ENCODE data around the gene ZNF747.
"Not testable (repeated sequence)": the region's sequence is repeated elsewhere in the genome, so short reads cannot be mapped to it uniquely, and the experiment has no call there.

Gene ZNF747

DNA sequence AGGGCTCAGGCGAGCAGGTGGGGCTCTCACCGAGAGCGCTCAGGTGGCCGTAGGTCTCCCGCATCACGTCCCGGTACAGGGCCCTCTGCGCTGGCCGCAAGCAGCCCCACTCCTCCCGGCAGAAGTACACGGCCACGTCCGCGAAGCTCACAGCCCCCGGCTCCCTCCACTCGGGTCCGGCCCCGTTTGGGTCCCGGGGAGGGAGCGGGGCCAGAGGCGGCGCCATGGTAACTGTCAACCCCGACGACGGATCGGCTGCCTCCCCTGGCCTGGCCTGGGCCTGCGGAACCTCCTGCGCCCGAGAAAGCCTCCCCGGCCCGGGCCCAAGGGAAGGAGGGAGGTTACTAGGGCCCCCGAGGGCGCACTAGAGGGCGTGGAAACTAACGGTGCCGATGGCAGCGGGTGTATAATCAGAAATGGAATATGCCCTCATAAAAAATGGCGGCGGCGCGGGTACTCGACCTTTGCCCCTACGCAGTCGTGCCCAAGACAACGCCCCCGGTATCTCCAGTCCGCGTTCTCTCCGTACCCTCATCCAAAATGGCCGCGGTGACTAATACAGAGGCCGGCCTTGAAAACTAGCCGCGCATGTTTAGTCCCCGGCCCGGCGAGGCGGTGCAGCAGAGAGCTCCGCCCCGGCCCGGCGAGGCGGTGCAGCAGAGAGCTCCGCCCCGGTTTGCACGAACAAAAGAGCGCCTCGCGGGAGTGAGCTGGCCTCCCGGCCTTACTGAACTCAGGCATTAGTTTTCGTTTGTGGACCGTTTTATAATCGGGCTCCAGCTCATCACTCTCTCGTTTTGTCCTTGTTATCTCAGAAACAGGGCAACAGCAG, 23.5 kb upstream of the ZNF747 start, which contains the start of gene ZNF764:
ZNF764 (minus strand) TSS at position 418 of the 832 bp plus-strand sequence; CDS start at position 226, 192 bp downstream.
- DNase-seq (ENCODE audit: low read depth in 3 of 3) = peak; percentile 88 to 96 (median 93)

DNA sequence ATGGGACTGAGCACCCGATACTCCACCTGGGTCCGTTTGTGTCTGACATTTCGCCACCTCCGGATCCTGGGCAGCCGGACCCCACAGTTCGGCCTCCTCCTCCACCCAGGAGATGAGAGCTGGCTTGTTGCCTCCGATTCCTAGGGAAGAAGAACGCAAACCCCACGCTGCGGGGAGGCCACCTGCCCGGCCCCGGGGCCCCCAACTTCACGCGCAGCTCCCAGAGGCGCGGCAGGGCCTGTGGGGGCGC, 23.0 kb upstream of the ZNF747 start:
- DNase-seq (ENCODE audit: low read depth in 3 of 3) = no peak

DNA sequence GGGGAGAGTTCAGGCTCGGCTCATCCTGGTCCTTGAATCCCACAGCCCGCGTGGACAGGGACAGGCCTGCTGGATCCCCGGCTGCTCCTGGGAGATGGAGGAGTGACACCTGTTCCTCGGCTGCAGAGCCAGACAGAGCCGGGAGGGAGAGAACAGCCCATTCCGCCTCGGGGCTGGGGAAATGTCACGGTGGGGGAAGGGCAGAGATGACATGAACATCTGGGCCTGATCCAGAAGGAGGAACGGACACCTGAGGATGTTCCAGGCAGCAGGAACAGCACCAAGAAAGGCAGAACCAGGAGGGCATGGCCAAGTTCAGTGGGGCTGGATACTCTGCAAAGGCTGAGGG, 21.4 kb upstream of the ZNF747 start:
- no peak for DNase-seq (ENCODE audit: low read depth in 3 of 3)

DNA sequence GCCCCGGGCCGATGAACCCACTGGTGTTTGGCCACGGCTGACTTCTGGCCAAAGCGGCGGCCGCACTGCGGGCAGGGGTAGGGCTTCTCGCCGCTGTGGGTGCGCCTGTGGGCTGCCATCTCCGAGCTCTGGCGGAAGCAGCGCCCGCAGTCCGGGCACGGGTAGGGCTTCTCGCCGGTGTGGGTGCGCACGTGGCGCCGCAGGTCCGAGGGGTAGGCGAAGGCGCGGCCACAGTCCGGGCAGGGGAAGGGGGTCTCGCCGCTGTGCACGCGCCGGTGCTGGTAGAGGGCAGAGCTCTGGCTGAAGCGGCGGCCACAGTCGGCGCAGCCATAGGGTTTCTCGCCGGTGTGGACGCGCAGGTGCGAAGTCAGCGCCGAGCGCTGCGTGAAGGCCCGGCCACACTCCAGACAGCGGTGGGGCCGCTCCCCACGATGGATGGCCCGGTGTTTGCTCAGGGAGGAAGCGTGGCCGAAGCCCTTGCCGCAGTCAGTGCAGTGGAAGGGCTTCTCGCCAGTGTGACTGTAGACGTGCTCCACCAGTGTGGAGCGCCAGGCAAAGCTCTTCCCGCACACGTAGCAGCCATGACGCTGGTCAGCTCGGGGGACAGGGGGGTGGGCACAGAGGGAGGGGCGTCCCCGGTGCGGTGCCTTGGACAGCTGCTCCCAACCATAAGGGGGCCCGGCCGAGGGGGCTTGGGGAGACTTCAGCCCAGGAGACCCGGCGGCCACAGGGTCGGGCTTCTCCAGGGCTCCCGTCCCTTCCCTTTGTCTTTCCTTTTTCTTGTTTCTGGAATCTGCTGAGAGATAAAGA, 20.9 kb upstream of the ZNF747 start:
- DNase-seq (ENCODE audit: low read depth in 3 of 3) = no peak

DNA sequence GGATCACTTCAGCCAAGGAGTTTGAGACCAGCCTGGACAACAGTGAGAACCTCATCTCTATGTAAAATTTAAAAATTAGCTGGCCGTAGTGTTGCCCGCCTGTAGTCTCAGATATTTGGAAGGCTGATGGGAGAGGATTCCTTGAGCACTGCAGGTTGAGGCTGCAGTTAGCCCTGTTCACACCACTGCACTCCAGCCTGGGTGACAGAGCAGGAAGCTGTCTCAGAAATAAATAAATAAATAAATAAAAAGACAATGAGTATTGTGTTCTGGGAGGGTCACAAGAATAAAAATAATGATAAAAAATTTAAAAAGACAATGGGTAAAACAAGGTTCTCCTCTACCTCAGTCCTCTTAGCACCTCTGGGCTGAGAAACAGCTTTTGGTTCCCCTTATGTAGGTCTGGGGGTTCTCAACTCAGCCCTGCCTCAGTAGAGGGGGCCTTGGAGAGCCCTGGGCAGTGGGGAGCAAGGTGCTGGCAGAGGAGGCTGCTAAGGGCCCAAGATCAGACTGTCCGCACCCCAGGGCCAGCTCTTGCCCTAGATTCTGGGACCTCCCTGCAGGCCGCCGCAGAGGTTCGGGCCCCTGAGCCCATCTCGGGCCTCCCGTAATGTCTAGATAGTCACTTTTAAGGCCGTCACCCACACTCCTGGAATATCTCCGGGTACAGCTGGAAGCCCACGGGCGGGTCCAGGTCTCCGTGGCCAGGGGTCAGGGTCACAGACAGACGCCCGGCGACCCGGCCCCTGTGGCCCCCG, 20.1 kb upstream of the ZNF747 start:
- DNase-seq (ENCODE audit: low read depth in 3 of 3) = no peak

DNA sequence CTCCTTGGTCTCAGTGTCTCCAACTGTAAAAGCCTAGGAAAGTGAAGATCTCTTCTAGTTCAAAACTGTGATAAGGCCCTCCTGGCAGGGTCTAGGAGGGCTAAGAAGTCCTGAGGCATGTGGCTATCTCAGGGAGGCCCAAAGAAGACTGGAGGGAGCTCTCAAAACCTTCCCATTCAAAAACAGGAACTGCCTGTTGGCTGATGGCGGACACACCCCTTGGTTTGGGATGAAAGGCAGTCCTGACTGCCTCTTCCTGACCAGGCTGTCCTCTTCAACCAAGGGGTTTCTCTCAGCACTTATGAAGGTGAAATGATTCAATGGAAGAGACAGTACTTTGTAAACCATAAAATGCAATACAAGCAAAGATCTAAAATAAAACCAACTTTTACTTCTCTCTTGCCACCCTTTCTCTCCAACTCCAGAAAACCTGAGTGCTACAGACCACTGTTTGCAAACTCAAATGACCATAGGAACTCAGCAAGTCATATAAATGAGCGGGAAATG, 18.8 kb upstream of the ZNF747 start:
- DNase-seq (ENCODE audit: low read depth in 3 of 3) = no peak

DNA sequence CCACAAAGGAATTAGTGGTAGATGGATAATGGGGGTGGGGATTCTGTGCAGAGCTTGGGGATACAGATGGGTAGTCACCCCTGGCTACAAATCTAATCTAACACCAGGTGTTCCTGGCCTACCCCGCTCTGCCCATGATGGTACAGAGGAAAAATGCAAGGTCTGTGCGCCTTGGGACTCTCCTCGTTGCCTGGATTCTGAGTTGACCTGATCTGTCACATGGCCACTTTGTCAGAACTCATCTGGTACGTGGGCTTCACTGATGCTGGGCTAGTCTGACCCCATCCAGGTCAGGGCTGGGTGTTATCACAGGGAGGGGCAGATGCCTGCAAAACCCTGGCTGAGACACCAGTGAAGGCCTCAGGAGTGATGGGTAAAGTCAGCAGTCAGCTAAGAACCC, 18.3 kb upstream of the ZNF747 start:
- no peak for DNase-seq (ENCODE audit: low read depth in 3 of 3)

DNA sequence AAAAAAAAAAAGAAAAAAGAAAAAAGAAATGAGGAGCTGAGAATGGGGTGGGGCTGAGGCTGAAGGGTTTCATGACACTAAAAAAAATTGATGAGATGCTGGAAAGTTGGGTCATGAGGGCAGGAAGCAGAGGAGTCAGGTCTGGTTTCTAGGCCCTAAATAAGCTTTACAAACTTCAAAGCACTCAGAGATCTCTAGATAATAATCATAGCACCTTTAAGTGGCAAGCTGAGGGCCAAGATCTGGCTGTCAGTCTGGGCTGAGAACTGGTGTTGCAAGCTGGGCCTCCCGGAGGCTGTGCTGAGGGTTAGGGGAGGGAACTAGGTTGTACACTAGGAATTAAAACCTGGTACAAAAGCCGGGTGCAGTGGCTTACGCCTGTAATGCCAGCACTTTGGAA, 17.1 kb upstream of the ZNF747 start:
- peak in 1 of 3 experiments; percentile 50 for DNase-seq (ENCODE audit: low read depth in 3 of 3)

DNA sequence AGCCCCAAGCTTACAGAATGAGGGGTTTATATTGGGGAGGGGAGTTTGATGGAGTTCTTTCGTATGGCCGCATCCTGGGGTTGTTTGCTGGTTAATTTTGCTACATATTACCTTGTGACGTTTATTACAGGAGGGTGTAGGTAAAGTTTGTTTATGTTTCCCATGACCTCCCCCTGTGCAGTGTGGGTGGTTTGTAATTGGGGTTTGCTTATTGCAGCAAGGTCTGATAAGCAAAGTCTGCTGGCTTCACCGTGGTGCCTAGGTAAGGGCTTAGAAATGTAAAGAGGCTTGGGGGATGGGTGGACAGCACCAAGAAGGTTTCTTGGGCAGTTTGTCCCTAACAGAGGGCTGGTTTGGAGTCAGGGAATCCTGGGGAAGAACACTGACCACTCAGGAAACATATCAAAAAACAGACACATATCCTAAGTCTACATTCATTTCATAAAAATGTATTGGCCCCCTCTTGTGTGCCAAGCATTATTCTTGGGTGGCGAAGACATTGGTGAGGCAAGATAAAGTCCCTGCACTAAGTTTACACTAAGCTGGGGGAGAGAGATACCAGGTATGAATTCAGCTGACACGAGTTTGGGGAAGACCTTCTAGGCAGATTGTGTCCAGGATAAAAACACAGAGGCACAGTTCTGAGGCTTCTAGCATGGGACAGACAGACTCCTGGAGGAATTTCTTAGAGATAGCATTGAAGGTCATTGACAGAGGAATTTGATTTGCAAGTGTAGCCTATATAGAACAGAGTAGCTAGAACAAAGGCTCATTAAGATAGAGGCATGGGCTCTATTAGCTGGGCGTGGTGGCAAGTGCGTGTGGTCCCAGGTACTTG, 14.0 kb upstream of the ZNF747 start:
- DNase-seq (ENCODE audit: low read depth in 3 of 3) = no peak

DNA sequence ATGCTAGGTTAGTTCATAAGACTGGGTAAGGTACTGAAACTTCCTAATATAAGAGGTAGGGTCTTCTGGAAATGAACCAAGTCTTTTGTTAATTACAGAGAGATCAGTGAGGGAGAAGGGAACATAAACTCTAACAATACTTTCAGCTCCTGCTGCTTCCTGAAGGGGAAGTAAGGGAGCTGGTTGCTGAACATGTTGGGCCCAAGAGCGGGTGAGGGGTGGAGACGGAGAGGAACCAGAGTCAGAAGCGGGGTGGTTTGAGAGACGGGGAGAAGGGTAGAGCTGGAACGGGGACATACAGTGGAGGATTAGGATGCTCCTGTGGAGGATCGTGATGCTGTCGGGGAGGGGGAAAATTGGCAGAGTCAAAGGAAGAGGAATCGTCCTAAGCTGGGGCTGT, 11.5 kb upstream of the ZNF747 start:
- DNase-seq (ENCODE audit: low read depth in 3 of 3) = no peak

DNA sequence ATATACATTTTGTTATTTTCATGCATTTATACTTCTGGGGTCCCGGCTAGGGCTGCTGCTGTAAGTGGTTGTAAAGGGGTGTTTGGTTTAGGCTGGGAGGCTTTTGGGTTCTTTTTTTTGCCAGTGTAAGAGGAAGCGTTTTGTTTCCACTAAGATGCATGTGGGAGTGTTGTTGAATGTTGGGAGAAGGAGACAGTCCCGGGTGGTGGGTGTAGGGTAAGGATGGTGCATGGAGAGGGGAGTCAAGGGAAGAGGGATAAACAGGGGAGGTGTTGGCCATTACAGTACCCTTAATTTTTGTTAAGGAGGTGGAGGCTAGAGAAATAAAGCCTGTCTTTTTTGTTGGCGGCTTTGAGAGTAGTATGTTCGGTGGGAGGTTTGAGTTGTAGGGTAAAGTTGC, 8.4 kb upstream of the ZNF747 start:
- no peak for DNase-seq (ENCODE audit: low read depth in 3 of 3)

DNA sequence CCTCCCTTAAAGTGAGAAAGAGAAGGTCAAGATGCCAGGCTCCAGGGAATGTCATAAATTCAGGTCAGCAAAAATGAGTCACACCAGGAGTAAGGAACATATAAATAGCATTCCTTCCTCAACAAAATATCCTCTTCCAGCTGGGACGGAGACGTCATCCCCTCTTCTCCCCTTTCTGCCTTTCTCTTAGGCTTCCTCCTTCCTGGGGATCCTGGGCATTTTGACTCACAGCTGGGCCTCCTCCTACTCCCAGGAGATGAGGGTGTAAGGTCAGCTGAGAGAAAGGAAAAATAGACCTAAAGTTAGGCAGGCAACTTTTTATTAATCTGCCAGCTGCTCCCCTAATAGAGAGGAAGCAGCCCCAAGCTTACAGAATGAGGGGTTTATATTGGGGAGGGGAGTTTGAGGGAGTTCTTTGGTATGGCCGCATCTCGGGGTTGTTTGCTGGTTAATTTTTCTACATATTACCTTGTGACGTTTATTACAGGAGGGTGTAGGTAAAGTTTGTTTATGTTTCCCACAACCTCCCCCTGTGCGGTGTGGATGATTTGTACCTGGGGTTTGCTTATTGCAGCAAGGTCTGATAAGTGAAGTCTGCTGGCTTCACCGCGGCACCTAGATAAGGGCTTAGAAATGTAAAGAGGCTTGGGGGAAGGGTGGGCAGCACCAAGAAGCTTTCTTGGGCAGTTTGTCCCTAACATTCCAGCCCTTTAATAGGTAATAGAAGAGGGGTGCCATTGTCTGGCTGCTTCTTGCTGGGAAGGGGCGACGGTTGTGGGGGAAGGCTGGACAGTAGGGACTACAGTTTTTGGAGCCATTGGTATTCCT, 7.1 kb upstream of the ZNF747 start:
- no peak for DNase-seq (ENCODE audit: low read depth in 3 of 3)

DNA sequence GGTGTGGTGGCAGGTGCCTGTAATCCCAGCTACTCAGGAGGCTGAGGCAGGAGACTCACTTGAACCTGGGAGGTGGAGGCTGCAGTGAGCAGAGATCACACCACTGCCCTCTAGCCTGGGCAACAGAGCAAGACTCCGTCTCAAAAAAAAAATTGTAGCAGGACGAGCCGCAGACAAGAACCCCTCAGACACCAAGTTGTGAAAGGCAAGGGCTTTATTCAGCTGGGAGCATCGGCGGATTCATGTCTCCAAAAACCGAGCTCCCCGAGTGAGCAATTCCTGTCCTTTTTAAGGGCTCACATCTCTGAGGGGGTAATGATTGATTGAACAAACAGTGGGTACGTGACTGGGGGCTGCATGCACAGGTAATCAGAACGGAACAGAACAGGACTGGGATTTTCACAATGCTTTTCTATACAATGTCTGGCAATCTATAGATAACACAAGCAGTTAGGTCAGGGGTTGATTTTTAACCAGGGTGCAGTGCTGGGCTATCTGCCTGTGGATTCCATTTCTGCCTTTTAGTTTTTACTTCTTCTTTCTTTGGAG, 6.3 kb upstream of the ZNF747 start:
- DNase-seq (ENCODE audit: low read depth in 3 of 3) = not testable (repeated sequence)

DNA sequence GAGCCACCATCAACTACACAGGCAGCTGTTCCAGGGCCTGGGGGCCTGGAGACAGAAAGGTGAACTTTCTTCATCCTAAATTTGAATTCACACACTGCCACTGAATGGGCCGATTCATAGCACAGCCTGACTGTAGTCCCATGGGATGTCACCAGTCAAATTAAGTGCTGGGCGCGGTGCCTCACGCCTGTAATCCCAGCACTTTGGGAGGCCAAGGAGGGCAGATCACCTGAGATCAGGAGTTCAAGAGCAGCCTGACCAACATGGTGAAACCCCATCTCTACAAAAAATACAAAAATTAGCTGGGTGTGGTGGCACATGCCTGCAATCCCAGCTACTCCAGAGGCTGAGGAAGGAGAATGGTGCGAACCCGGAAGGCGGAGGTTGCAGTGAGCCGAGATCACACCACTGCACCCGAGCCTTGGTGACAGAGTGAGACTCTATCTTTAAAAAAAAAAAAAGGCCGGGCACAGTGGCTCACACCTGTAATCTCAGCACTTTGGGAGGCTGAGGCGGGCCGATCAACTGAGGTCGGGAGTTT, 5.4 kb upstream of the ZNF747 start:
- not testable (repeated sequence) for DNase-seq (ENCODE audit: low read depth in 3 of 3)

DNA sequence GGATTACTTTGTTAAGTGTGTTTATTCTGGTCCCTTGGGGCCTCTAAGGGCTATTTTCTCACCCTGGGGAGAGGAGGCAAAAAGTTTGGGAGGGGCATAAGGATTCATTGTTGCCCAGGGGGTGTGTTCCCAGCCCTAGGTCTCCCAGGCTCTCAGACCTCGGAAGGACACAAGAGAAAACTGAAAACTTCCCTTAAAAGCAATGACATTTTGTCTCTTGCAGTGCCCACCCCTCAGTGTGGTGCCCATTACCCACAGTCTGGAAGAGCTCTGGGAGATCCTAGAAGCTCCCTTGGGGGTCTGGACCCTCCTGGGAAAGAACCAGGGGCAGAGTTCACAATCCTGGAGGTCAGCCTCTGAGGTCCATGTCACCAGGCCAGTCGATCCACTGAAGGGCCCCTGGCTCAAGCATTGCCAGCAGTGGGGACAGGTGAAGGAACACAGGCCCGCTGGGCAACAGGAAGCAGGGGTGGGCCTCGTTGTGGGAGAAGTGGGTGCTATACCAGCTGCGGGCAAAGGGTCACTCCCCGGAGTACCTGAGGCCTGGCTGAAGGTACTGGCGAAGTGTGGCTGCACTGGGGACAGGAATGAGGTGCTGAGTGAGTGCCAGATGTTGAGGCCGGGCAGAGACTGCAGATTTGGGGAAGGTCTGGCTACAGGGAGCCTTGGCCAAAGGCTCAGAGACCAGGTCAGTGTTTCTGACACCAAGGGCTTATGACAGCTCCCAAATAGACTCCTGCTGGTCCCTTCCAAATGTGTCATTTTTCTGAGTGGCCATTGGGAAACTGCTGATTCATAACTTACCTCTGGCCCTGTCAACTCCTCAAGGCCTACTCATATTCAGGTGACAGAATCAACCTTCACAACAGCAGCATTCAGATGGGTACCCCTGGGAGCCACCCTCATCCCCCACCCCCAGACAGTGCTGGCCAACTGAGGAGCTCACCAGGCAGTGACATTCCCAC, 4.6 kb upstream of the ZNF747 start:
- DNase-seq (ENCODE audit: low read depth in 3 of 3) = no peak

DNA sequence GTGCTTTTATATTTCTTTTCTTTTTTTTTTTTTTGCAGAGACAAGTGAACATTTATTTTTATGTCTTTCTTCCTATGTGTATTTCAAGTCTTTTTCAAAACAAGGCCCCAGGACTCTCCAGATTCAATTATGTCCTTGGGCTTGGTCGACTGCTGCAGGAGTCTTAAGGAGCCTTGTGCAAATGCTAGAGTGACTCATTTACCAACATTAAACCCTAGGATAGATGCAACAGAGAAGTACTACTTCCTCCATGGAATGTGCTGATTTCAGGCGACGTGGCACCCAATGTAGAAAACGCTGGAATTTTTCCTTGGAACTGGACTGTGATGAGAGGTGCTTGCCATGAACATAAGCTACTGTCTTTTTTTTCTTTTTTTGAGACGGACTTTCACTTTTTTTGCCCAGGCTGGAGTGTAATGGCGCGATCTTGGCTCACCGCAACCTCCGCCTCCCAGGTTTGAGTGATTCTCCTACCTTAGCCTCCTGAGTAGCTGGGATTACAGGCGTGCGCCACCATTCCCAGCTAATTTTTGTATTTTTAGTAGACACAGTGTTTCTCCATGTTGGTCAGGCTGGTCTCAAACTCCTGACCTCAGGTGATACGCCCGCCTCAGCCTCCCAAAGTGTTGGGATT, 1.9 kb upstream of the ZNF747 start:
- not testable (repeated sequence) for DNase-seq (ENCODE audit: low read depth in 3 of 3)

DNA sequence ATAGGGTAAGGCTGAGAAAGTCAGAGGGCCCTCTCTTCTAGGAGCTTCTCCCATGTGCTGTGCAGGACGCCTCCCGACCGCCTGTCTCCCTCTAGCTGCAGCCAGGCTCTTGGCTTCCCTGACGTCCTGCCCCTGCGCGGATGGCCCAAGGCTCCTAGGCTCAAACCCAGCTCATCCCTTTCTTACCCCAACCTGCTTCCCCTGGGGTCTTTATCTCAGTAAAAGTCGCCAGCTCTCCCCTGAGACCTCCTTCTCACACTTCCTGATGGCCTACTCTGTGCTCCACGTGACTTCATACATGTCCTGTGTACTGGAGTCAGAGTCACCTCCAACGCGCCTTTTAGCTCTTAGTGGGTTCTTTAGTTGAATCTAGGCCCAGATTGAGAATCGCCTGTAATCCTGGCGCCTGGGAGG, 1.1 kb upstream of the ZNF747 start:
- DNase-seq (ENCODE audit: low read depth in 3 of 3) = peak; percentile 47 to 55 (median 51)

DNA sequence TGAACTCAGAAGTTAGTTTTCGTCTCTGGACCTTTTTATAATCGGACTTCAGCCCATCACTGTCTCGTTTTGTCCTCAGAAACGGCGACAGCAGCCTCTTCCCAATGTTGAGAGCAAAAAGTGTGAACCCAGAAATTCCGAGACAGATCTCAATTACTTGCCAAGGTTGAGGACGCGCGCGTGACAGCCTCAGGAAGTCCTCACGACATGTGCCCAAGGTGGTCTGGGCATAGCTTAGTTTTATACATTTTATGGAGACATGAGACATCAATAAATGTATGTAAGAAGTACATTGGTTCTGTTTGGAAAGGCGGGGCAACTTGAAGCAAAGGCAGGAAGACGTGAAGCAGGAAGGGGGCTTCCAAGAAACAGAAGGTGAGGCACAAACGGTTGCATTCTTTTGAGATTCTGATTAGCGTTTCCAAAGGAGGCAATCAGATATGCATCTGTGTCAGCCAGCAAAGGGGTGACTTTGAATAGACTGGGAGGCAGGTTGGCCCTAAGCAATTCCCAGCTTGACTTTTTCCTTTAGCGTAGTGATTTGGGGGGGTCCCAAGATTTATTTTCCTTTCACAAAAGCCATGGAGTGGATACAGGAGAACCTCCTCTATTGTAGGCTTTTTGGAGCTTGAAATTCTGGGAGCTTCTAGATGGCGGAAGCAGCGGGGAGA, 583 bp upstream of the ZNF747 start:
- DNase-seq (ENCODE audit: low read depth in 3 of 3) = no peak

Measured in stimulated activated CD4-positive, alpha-beta T cell treated with anti-CD3 and anti-CD28 coated beads, TNF-alpha, amount 100 ng/mL, for 4 hours (primary cell).